NCI-H1694 treated with DMSO at 0.1 percent for 48 hours (cell line): Measurements from ENCODE around the gene RASD1.

Experiments
- DNase-seq: peaks from one replicate; lab custom pipeline; 2025; lab: John Stamatoyannopoulos, UW

The RASD1 gene, protein sequence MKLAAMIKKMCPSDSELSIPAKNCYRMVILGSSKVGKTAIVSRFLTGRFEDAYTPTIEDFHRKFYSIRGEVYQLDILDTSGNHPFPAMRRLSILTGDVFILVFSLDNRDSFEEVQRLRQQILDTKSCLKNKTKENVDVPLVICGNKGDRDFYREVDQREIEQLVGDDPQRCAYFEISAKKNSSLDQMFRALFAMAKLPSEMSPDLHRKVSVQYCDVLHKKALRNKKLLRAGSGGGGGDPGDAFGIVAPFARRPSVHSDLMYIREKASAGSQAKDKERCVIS

DNA sequence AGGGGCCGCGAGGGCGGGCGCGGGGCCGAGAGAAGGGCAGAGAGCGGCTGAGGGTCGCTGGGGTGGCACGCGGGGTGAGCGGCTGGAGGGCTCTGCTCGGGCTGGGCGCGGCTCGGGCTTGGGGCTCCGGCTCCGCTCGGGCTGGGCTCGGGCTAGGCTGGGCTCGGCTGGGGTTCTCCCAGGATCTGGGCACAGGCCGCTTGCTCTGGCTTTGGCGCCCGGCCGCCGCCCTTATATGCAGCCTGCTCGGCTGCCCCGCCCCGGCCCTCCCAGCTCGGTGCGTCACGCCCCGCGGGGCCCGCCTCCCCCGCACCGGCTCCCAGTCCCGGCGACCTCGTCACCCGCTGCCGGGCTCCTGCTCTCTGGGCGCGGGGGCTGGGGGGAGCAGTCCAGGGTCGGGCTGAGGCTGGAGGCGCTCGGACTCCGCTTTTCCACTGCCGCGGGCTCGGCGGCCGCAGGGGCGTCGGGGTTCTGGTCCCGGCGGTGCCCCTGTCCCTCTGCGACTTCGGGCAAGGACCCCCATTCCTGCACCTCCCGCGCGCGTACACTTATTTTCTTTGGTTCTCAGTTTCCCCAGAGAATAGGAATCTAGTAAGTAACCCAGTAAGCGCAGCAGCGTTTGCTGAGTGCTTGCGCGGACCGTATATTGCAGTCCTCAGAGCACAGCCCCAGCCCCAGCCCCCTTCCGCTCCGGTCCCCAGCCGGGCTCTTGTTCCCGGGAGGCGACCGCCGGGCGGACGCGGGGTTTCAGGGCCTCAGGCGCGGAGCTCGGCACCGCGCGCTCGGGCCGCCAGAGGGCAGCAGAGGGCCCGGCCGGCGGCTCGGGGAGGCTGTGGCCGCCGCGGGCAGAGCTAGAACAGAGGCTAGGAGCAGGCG lies at the start of gene RASD1:
Gene RASD1, minus strand, starts transcription at position 207 of the 876 bp plus-strand sequence. CDS start 214 bp downstream, outside the sequence.
- peak; percentile 76 for DNase-seq

DNA sequence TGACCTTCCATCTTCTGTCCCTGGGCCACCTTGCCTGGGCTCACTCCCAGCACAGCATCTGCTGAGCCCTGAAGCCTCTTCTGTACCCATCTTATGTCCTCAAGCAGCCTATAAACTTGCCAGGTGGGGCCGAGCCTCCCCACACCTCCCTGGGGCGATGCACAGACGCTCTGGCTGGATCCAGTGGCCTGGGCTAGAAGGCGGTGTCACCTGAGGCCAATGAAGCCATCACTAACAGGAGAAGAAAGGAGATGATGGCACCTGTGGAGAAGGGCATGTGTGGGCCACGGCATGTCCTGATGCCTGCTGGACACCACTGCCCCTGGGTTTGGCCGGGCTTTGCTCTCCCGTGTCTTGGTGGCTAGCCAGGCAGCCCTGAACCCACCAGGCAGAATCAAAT lies 49.8 kb upstream of the RASD1 start:
- no peak for DNase-seq

DNA sequence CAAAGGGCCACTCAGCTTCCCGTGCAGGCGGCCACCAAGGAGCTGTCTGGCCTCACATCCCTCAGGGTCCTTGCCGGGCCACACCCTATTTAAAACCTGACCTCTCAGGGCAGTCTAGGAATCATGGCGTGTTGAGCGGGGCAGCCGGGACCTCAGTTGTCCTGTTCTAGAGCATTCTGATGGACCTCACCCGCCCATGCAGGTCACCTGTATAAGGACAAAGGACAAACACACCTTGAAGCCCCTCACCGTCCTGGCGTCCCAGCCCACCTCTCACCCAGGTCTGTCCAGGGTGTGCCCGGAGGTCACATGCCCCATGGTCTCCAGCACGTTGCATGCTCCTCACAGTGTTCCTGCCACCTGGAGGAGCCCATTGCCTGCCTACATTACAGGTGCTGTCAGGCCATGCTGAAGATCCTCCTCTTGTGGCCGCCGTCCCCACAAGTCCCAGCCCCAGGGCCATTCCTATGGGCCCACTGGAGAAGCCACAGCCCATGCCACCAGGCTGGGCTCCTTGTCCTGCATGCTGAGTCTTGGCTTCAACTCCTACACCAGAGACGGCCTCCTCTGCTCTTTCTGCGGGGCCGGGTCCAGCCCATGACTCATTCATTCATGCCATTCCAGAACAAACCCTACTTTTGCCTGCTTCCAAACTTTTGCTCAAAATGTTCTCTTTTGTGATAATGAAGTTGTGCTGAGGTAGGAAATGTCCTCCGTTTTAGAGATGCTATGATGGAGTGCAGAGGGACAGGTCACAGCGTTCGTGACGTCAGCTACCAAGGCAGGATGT lies 49.0 kb upstream of the RASD1 start:
- no peak for DNase-seq

DNA sequence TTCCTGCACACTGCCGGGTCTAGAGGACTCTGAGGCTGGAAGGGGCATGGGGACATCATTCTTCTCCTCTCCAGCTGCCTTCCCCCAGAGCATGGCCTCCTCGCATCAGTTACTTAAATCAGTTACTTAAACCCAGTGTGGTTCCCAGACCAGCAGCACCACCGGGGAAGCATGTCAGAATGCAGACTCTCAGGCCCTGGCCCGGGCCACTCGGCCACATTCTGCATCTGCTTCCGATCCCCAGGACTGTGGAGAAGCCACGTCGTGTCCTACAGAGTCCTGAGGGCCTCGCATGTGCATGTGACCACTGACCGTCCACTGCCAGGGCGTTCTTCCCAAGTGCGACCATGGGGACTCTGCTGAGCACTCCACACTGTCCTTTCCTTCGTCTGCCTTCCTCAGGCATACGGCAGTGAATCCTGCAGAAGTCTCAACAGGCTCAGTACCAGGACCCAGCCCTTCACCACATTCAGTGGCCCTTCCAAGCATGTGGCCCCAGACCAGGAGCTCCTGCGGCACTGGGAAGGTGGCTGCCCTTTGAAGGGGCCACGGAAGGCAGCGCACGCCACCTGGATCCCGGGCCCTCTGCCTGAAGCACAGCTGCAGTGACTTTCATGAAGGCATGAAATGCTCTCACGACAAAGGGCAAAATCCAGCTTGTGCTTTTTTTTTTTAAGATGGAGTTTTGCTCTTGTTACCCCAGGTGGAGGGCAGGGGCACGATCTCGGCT lies 46.9 kb upstream of the RASD1 start:
- no peak for DNase-seq

DNA sequence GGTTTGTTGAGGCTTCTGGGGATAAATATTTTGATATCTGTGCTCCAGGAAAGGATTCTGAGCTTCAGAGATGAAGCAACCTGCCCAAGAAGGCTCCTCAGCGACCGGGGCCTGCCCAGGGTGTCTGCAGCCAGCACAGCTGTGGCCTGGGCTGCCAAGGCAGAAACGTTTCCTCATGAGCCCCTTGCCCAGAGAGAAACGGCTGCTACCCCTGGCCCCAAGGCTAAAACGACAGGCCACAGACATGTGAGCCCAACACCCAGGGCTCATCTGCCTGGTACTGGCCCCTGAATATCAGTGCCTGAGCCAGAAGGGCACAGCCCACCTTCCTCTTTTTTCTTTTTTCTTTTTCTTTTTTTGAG lies 45.4 kb upstream of the RASD1 start:
- no peak for DNase-seq

DNA sequence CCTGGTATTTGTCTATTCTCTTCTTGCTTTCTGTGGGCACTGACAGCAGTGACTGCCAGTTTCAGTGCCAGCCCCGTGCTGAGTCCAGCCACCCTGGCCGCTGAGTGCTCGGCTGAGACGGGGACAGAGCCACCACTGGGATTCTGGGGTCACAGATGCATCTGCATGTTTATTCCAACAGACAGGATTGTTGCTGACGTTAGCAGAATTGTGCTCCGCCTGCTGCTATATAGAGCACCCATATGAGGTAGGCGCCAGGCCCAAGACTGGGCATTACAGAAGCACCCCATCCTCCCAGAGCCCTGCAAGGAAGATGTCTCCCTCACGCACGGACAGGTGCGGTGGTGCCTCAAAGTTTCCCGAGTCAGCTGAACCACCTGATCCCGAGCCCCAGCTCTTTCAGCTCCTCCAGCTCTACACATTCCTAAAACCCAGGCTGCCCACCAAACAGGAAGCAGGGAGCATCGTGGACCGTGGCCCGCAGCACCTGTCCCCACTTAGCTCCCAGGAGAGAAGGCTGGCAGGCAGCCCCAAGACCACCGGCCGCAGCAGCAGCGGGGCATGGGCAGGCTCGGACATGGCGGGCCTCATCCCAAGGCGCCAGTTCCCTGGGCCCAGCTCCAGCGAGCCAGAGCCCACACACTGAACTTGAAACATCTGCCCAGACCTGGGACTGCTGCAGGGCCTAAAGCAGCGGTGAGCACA lies 44.9 kb upstream of the RASD1 start:
- DNase-seq = no peak

DNA sequence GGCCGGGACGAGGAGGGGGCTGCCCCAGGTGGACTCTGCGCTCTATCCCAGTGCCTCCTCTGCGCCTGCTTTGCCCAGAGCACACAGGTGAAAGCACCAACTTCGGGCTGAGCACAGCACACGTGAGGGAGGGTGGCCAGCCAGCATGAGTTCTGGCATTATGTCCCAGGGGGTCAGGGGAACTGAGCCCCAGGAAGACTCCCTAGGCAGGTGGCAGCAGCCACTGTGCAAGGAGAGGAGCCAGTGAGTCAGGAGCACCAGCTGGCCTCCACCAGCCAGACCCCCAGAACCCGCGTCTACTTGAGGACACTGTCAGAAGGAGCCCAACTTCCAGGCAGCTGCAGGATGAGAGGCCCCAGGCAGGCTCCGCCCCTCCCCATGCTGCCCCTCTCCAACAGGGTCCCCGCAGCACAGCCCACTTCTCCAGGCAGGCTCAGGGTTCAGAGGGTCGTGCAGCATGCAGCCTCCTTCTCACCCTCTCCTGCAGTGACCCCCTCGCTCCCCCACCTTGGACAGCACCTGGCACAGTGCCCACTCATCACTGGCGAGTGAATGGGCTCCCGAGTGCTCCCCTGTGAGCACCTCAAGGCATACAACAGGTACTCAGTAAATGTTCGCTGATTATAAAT lies 44.2 kb upstream of the RASD1 start:
- no peak for DNase-seq

DNA sequence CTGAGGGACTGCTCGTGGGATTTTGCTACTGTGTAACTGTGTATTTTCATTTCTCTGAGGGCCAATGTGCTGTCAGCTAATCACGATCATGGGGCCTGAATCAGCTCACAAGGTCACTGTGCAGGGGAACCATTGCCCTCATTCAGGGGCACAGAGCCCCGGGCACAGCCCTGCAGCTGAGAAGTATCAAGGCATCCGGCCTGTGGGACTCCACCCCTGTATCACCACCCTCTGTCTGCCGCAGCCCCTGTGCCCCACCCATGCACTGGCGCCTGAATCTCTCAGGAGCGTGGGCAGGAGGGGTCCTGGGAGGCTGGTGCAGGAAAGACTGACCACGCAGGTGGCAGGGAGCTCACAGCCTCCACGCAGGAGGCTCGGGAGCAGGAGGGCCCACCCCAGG lies 43.4 kb upstream of the RASD1 start:
- DNase-seq = no peak

DNA sequence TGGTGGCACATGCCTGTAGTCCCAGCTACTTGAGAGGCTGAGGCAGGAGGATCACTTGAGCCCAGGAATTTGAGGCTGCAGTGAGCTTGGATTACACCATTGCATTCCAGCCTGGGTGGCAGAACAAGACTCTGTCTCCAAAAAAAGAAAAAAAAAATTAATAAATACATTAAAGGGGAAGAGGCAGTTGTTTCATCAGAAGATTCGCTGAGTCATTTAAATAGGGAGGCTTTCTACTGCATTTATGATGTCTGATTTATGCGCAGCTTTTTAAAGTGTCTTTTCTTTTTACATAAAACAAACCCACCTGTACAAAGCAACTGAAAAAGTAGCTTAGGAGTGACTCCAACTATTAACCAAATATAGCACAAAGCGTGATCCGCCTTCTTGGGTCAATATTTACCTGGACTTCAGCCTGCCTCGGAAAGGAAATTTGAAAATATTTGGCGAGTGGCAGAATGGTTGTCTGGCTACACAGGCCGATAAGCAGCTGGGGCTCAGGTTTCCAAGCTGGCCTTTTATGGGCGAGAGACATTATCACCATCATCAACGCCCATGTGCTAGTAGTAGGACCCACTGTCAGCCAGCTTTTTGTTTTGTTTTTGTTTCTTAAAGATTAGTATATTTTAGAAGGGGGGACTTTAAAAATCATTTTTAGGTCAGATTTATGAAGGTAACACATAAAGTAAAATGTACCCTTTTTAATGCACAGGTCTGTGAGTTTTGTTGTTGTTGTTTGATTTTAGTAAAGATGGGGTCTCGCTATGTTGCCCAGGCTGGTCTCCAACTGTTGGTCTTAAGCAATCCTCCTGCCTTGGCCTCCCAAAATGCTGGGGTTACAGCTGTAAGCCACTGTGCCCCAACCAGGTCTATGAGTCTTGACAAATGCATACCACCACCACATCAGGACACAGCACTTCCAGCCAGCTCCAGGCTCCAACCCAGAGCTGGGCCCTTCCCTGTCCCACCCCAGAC lies 42.5 kb upstream of the RASD1 start:
- DNase-seq = no peak

DNA sequence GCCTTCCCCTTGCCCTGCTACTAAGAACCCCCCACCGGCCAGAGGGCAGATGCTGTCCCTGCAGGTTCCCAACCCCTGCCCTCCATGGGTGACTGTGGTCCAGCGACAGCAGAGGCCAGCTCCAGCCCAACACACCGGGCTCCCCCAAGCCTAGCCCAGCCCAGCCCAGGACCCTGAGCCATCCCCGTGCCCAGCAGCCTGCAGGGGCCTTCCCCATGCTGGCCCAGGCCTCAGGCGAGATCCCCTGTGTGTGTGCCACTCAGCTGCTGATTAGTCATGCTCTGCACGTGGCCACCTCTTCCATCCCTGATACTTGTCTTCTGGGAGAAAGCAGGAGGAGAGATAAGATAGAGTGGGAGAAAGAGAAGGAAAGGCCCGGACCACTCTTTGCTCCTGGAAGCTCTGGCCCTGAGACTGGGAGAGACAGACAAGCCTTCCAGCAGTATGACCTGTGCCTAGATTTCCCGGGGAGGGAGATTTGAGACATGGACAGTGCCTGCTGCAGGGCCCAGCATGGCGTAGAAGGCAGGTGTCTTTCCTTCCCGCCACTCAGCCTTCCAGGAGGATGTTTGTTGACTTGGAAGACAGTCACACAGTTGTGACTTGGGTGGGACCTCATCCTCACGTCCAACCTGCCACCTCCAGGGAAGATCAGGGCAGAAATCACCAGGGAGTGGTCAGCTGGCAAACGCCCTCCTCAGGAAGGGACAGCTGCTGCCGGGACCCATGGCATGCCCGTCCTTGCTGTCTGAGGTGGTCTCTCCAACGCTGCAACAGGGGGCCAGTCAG lies 41.3 kb upstream of the RASD1 start:
- DNase-seq = no peak

DNA sequence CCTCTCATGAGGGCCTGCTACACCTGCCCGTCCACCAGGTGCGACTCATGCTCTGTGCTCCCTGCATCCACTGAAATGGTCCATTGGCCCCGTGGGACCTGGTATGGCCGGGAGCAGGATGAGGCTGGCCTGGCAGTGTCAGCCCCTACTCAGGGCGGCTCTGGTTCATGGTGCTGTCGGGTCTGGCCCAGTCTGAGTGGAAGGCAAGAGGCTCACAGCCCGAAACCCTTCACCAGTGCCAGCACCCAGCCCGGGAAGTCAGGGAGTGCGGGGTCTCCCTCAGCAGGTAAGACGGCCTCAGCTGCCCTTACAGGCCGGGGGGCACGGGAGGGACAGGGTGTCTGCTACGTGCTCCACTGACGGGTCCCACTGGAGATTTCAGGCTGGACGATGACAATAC lies 40.5 kb upstream of the RASD1 start:
- no peak for DNase-seq

DNA sequence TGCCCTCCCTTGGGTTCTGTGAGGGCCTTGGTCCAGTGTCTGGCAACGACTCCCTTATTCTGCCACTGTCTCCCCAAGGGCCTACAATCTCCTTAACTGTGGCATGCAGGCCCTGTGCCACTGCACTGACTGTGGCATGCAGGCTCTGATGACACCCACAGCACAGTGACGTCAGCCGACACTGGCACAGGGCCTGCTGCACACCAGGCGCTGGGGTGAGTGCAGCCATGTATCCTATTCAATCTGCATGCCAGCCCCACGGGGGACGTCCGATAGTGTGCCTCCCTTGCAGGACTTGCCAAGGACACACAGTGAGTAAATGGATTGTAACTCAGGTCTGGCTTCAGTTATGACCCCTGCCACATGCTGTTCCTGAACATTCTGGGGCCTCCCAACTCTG lies 39.8 kb upstream of the RASD1 start:
- DNase-seq = no peak

DNA sequence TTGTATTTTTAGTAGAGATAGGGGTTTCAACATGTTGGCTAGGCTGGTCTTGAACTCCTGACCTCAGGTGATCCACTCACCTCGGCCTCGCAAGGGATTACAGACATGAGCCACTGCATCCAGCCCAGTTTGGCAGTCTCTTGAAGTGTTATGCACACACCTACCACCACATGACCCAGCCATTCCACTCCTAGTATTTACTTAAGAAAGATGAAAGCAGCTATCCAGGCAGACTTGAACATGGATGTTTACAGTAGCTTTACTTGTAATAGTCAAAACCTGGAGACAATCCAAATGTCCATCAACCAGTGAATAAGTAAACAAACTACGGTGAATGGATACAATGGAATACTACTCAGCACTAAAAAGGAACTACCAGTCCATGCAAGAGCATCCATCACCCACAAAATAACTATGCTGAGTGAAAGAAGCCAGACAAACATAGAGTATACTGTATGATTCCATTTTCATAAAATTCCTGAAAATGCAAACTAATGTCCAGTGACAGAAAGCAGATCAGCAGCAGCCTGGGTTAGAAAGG lies 37.8 kb upstream of the RASD1 start:
- no peak for DNase-seq

DNA sequence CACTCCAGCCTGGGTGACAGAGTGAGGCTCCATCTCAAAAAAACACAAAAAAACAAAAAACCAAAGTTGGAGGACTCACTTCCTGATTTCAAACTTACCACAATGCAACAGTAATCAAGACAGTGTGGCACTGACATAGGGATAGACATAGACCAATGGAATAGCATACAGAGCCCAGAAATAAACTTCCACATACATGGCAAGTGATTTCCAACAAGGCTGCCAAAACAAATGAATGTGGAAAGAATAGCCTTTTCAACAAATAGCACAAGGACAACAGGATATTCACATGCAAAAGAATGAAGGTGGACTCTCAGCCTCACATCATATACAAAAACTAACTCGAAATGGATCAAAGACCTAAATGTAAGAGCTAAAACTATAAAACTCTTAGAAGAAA lies 36.8 kb upstream of the RASD1 start:
- no peak for DNase-seq

DNA sequence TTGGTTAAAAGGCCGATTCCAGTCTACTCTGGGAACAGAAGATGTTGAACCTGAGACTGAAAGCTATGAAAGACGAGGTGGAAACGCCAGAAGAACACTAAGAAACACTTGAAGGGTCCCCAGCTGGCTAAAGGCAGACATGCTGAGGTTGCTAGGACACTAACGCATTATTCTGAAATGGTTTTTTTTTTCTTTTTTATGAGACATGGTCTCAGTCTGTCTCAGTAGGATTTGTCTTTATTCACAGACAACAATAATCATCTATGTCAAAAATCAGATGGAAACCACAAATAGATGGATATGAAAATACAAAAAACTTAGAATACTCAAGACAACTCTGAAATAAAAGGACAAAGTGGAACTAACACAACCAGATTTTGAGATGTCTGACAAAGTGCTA lies 35.0 kb upstream of the RASD1 start:
- DNase-seq = no peak

DNA sequence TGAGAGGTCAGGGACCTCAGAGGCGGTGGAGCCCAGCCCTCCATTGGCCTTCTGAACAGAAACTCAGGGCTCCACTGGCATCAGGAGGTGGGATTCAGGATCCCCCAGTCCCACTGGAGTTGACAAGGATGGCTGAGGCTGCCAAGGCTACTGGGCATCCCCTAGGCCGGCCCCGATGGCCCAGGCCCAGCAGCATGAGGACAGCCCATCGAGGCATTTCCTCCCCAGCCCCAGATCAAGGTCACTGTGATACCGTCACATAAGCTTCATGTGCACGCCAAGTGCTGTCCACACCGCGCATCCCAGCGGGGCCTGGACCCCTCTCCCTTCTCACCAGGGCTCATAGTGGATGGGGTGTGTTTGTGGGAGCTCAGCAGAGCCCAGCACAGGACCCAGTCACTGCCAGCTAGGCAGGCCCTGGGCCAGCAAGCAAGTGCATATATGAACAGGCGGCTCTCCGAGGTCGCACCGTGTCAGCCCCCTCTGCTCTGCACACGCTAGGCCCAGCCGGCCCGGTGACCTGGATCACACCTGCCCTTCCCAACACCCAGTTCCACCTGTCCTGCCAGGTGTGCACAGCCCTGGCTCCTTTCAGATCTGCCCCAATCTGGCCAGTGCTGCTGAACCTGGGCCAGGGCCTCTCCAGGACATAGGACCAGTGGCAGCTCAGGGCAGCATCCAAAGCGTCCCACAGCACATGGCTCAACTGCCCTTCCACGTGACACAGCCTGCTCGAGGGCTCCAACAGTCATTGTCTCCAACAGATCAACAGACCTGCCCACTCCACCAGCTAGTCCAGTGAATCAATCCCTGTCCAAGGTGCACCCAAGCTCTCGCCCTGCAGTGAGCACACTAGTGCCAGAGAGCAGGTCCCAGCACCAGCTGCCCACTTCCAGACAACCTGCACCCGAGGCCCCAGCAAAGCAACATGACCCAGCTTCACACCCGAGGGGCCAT lies 32.8 kb upstream of the RASD1 start:
- DNase-seq = no peak

DNA sequence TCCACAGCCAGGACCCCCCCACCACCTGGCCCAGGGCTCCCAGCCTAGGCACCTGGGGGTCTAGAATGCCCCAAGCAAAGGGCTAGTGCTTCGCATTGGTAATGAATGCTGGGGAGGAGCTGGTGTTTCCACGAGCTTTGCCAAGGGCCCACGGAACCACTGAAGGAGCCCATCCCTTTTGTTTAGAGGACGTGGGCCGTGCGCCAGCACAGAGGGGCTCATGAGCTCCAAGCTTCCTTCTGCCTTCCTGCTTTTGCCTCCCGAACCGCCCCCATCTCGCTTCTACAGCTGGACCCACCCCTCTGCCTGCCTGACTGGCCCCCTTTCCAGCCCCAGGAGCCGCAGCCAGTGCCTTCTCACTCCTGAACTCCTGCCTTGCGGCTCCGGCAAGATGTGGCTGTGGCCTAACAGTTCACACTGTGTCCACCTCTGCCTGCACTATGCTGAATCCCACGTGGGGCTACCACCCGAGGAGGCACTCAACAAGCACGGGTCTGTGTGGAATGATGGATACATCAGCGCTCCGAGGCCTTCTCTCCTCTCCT lies 31.8 kb upstream of the RASD1 start:
- no peak for DNase-seq
